GM03348 (cell line): ENCODE results near the gene C6orf141.

Source experiments
- DNase-seq: peaks from one replicate; pipeline ENCODE4 v3.0.0; 2012; ENCODE audit warnings: low spot score

C6orf141 gene

DNA sequence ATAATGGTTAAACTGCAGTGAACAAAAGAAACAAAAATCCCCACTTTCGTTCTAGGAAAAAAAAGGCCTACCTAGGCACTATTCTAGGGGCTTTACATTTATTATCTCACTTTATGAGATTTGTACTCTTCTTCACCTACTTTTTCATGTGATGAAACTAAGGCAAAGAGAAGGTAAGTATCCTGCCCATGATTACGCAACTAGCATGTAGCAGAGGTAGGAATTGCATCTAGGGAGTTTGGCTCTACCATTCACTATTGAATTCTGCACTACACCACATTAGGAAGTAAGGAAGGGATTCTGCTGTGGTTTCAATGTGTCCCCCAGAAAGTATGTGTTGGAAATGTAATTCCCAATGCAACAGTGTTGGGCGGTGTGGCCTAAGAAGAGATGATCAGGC lies 11.4 kb upstream of the C6orf141 start:
- DNase-seq: no peak

DNA sequence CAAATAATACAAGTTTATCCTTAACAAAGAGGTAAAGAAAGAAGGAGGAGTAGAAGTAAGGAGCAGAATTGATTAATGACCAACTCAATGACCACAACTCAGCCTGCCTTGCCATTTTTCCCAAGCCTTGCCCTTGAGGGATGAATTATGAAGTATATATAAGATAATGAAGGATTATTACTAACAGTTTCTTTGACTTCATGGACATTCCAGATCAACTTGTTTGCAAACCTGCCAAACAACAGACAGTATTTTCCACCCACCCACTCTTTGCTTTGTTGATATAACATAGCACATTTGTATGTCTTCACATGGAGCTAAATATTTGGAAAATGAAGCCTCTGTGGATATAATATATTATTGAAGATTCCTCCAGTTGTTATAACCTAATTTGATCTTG lies 9.9 kb upstream of the C6orf141 start:
- no peak for DNase-seq

DNA sequence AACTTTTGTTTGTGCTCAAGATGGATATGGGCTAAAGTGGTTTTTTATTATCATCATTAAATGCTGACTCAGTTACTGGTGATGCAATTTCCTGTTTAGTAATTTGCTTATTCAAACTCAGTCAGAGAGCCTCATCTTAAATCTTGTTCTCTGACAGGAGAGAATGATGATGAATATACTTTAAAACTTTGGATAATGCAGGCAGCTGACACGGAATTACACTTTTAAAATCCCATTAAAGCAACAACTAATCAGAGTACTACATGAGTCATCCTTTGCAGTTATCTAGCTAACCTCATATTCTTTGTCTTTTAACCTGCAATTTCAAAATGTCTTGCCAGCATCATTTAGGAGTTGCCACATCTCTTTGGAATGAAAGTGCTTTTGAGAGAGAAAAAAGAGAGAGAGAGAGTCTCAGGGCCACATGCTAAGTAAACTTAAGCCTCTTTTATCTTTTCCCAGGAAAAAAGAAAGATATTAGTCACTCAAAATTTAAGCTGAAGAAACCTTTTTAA lies 9.2 kb upstream of the C6orf141 start:
- peak; percentile 35 for DNase-seq

DNA sequence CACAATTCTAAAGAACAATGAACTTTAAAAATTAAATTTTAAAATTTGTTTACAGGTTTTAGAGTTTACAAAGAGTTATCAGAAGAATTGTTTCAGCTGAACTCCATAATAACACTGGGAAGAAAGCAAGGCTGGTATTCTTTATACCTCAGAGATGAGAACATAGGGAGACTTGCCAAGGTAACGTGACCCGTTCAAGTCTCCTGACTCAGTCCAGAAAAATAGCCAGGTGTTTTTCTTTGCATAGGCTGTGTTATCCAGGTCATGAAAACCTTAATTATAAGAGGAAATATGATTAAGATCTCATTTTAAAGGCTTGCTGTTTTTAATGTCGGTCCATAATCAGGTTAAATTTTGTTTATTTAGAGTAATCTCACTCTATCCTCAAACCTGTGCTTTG lies 8.5 kb upstream of the C6orf141 start:
- DNase-seq: no peak

DNA sequence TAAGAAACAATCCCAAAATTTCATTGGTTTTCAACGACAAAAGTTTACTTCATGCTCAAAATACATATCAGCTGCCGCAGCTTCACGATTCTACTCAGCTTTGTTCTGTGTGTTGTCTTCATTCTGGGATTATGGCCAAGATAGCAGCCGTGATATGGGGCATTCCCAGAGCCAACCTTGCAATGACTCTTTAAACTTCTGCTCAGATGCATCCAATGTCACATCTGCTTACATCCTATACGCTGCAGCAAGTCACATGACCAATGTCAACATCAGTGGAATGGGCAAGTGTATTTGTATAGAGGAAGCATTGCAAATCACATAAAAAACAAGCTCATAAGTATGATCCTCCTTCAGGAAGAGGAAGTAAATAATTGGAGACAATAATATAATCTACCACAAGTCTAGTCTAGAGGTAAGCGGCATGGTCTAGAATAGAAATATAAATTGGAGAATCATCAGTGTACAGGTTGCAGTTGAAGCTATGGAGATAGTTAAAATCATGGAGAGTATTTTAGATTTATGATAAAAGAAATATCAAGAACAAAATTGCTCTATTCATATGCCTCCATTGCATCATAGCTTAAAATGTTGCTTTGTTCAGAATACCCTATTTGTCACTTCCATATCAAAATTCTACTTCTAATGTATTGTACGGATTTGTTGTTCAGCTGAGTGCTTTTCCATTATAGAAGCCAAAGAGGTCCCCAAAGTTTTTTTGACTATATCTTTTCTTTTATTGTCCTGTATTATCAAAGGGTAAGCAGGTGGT lies 7.2 kb upstream of the C6orf141 start:
- DNase-seq: no peak

DNA sequence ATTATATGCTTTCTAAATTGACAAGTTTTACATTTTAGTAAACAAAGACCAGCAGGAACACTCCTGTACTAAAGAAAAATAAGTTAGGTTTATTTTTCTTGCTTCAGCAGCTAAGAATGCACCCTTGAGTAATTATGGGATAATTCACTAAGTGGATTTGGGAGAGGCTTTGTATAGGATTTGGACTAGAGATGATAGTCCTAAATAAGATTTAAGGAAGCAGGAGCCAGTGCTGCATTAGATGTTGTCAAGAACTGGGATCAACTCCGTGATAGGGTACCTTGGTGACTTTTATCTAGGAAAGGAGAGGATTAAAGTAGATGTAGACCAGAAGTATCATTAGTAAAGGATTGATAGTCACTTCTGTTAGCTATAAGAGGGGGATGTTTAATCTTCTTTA lies 4.1 kb upstream of the C6orf141 start:
- no peak for DNase-seq

DNA sequence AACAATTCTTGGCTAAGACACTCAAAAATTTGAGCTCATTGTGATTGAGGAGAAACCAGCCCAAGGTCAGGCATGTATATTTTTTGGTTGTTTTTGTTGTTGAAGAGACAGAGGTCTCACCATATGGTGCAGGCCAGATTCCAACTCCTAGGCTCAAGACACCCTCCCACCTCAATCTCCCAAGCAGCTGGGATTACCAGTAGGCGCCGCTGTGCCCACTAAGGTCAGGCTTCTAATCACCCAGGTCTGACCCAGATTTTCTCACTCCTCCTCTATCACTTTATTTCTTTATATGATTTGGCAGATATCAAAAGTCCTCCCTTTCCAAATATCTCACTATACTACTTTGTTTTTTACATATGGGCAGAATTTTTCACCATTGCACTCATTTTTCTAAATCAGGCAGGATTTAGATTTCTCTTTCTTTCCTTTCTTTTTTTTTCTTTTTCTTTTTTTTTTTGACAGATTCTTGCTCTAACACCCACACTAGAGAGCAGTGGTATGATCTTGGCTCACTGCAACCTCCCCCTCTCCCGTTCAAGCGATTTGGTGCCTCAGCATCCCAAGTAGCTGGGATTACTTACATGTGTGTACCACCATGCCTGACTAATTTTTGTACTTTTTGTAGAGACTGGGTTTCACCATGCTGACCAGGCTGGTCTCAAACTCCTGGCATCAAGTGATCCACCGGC lies 1.7 kb upstream of the C6orf141 start:
- no peak for DNase-seq

DNA sequence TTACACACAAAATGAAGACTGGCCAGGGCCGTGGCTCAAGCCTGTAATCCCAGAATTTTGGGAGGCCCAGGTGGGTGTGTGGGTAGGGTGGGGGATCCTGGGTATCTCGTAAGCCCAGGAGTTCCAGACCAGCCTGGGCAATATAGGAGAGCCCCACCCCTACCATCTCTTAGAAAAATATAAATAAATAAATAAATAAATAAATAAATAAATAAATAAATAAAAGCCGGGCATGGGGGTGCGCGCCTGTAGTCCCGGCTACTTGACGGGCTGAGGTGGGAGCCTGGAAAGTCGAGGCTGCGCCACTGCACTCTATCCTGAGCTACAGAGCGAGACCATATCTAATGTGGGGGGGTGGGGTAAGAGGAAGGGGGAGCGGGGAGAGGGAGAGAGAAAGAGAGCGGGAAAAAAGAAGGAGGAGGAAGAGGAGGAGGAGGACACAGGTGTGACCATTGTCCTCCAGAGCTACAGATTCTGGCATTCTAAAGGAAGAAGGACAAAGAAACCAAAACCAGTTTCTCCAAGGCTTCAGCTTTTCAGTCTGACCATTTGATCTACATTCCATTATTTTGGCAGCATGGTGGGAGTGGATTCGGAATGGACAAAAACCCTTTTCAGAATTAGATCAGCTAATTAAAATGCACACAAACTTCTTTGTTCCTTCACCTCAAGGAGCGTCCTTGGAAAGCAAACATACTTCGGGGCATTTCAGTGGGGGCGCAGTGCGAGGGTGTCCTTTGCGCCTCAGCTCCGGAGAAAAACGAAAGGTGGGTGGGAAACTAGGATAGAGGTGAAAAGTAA lies 577 bp upstream of the C6orf141 start:
- no peak for DNase-seq

DNA sequence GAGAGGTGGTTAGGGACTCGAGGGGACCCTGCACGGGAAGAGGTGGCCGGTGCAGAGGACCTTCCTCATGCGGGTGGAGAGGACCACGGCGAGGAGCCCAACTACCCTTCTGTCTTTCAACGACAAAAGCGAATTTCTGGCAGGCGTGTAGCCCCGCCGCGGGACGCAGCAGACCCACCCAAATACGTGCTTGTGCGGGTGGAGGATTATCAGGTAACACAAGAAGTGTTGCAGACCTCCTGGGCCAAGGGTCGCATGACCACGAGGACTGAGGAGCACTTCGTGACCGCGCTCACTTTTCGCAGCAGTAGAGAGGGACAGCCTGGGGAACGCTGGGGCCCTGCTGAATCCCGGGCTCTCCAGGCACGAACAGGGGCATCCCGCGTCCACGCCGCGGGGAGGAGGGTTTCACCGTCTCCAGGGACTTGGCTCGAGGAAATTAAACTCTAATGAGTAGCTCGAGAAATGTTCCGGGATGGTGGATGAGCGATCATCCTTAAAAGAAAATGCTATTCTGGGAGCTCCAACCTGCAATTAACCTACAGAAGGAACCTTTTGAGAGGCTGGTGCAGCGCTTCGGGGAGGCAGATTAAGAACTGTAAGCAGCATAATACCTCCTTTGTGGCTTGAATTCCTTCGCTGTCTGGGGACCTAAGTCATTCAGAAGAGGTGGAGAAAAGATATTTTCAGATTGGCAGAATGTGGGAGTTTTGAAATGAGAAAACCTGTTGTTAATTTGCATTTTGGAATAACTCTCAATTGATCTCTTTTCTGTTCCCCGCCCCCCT lies 804 bp downstream of the C6orf141 start:
- peak; percentile 20 for DNase-seq

DNA sequence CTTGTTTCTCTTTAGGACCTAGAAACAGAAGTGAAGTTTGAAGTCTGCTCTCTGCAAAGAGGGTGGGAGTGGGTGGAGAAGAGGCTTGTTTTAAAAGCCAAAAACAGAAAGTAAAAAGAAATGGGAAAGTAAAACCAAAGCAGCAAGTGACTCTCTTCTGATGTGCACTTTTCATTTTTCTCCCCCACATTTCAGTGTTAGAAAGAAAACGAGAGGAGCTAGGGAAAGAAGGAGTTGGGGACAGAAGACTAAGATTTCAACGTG lies 1.3 kb downstream of the C6orf141 start:
- no peak for DNase-seq

DNA sequence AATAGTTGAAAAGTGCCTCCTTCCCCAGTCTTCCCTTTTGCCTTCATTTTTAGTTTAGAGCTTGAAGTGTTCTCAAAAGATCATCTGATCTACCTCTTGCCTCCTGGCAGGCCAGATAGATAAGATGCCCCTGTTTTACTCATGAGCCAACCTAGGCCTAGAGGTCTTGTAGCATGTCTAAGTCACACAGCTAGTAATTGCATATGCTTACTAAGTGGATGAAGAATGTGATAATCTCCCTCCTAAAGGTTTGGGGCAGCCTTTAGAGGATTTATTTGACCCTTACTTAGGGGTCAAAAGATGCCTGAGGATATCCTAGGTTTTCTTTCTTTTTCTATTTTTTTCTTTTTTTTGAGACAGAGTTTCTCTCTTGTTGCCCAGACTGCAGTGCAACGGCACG lies 2.1 kb downstream of the C6orf141 start:
- DNase-seq: no peak

DNA sequence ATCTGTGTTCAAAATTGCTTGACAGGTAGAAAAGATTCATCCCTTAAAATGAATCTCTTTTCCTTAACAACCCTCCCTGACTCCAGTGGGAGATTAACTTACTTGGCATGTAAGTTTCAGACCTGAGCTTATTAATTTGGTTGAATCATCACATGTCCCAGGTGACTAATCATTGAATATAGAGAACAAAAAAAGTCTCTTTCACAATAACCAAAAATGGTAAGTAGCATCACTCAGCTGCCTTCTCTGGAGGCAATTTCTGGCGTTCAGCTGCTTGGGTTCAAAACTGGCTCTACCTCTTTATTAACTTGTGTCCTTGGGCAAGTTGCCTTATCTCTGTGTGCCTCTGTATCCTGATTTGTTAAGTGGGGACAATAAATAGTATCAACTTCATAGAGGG lies 2.9 kb downstream of the C6orf141 start:
- DNase-seq: no peak

DNA sequence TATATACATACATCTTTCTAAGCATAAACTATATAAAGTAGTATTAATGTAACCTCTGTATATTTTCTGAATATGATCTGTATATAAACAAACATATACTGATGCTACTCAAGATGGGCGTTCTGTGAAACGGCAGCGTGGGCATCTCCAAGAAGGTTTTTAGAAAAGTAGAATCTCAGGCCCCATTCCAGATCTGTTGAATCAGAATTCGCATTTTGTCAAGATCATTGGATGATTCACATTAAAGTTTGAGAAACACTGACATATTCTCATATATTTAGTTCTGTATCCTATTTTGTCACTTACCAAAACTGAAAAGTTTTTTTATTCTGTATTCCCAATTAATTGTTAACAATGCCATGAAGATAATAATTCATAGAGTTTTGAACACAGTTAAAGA lies 5.5 kb downstream of the C6orf141 start:
- no peak for DNase-seq

DNA sequence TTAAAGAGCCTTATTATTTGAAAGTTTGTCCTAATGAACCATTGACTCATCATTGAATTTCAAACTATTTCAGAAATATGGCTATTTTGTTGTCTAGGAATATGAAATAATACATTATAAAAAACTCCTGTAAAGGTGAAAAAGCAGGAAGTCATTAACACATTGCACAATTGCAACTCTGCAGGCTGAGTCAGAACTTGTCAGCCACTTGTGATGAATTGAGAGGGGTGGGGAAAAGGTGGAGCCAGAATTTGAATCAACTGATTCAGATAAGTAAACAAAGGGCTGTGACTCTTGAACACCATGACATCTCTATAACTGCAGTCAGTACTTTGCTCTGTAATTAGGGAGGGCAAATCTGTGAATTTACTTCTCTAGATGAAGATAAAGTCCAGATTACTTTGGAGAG lies 6.0 kb downstream of the C6orf141 start:
- DNase-seq: peak; percentile 16

DNA sequence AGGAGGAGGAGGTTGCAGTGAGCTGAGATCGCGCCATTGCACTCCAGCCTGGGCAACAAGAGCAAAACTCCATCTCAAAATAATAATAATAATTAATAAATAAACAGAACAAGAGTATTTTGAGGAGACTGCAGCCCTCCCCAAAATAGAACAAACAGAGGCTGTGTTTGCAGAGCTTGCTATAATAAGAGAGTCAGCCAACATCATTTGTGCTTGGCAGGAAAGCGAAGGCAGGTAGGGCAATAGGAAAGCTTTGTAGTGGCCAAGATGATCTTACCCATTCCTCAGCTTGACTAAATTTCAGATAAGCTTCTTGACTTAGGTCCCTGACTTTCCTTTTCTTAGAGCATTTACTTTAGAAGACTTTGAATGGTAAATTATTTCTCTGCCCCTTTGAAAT lies 6.7 kb downstream of the C6orf141 start:
- DNase-seq: no peak

DNA sequence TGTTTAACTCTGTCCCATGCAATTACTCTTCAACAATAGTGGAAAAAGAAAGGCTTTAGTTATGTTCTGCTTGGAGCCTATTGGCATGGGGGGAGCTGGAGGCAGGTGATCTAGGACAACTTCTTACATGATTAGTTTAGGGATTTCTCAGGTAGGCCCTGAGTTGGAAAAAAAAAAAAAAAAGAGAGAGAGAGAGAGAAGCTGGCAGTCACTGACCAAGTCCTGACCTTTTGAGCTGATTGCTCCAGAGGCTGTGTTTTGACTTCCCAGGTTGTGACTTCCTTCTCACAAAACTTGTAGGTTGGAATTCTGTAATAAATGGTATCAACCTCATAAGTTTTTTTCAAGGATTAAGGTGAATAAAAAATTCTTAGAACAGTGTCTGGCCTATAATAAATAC lies 7.8 kb downstream of the C6orf141 start:
- no peak for DNase-seq

DNA sequence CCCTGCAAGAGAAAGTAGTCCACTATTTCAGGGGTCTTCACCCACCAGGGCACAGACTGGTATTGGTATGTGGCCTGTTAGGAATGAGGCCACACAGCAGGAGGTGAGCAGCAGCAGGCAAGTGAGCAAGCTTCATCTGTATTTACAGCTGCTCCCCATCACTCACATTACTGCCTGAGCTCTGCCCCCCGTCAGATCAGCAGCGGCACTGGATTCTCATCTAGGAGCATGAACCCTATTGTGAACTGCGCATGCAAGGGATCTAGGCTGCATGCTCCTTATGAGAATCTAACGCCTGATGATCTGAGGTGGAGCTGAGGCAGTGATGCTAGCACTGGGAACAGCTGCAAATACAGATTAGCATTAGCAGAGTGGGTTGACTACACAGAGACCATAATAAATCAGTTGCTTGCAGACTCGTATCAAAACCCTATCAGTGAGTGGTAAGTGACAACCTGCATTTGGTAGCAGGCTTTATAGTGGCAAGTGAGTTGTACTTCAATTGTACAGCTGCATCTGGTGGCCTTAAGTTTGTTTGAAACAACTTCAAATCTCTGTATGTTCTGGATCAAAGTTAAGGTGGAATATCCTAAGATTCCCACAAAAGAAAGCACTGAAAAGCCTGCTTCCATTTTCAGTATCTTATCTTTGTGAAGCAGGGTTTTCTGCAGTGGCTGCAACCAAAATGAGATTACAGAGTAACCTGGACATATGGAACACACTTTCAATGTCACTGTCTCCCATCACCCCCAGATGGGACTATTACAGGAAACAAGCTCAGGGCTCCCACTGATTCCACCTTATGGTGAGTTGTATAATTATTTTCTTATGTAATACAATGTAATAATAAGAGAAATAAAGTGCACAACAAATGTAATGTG lies 12.8 kb downstream of the C6orf141 start:
- no peak for DNase-seq

DNA sequence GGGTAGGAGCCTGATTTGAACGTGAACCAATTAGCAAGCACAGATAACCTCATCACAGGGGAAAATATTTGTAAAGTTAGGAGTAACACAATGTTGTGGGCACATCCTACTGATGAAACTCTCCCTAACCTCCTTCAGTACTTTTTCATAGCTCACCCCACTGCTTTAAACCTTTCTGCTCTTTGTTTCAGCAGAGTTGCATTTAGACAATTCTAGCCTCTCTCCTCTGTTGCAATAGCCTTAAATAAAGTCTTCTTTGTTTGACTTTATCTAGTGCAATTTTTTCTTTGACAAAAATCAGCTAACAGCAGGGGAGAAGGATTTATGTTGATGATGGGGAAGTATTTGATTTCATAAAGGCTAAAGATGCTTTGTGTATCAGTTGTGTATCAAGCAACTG lies 14.1 kb downstream of the C6orf141 start:
- DNase-seq: no peak

DNA sequence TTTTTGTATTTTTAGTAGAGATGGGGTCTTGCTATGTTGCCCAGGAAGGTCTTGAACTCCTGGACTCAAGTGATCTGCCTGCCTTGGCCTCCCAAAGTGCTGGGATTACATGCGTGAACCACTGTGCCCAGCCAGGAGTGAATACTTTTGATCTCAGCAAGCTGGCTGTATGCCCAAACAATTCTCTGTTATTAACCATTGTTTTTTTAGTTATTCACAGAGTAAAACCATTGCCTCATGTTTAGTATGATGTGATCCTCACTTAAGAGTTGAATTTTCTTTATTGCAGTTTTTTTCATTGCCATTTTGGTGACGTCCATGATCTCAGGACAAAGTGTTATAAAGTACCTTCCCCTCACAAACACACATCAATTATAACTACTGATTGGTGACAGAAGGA lies 14.8 kb downstream of the C6orf141 start:
- DNase-seq: no peak

DNA sequence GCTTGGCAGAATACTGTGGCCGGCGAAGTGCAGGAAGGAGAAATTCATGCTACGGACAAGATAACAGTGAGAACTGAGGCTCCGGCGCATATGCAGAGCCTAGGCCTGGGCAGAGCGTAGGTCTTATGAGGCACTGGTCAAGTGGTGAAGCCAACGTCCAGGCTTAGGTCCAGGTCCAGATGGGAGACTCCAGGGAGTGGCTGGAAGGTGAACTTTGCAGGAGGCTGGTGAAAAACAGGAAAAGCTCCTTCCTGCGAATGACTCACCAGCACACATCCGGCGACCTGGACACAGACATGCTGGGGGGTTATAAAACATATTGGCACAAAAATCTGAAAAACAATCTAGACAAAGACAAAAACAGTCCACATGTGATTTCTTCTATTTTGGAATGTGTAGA lies 15.4 kb downstream of the C6orf141 start:
- DNase-seq: no peak

DNA sequence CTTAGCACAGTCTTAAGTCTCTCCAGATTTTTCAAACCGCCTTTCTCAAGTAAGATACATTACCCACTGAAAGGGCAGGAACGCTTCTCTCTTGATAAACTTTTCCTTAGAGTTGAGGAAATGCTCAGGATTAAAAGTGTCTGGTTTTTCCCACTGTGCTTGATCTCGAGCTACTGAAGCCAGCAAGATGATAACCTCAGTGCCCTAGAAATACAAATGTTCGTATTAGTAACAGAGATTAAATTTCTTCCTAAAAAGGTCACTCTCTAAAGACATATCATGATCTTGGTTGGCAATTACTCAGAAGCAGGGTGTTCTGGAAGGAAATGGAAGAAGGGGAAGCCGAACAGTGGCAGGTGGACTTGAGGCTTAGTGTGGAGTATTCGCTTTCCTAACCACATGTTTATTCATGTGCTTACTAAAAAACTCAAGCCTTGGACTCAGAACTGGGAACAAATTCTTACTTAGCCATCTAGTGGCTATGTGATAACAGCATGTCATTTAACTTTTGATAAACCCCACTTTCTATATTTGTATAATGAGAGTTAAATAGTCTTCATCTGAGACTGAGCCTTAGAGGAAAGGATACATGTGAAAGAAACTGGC lies 20.1 kb downstream of the C6orf141 start:
- no peak for DNase-seq
